ENCODE results near the gene POU2F1. TPM values are rescaled to one million over a fixed set of nuclear protein-coding genes. Genes with fewer than 3 reads are reported as not detected.

Gene POU2F1
- polyA plus RNA-seq, 2 of the 4 experiments (the other 2 are of a cell fraction) = 2.9 to 9.4 TPM

GRCh38 chr1:167463080-167463479, 242.4 kb downstream of the POU2F1 start:
- ChIA-PET CTCF (no interaction called here), POLR2A (no interaction called here)
- H3K4me3 ChIP-seq = no peak overlapping the region
- WGBS (ENCODE audit: missing lambda C conversion rate) = 68% methylated on average over 4 of the region's 4 CpGs
- DNase-seq (ENCODE audit: low read depth in 1 of 2, low spot score in 1 of 2) = no peak
- no peak overlapping the region for H3K4me2 ChIP-seq
- no peak for FAIRE-seq
- peaks cover 9% of the 10 kb centered on the region for H3K4me1 ChIP-seq
- no peak for ATAC-seq
- TF ChIP-seq RNF2 (IDR thresholded peaks at IDR 0.05; ENCODE audit: borderline replicate concordance, low read depth) = no peak
- TF ChIP-seq EHF (CRISPR knock-in tag; IDR thresholded peaks at IDR 0.05) = no peak
- no peak for TF ChIP-seq POLR2A (IDR thresholded peaks at IDR 0.05; ENCODE audit: low read length)
- no peak for TF ChIP-seq KDM5A (IDR thresholded peaks at IDR 0.05)
- TF ChIP-seq RARB (CRISPR knock-in tag; IDR thresholded peaks at IDR 0.05) = no peak
- TF ChIP-seq BCL3 (IDR thresholded peaks at IDR 0.05) = no peak
- no peak for TF ChIP-seq BHLHE40 (IDR thresholded peaks at IDR 0.05; ENCODE audit: low read depth, low read length)
- TF ChIP-seq MAZ (IDR thresholded peaks at IDR 0.05; ENCODE audit: borderline replicate concordance, low read depth, low read length) = no peak
- TF ChIP-seq ZC3H11A (IDR thresholded peaks at IDR 0.05) = no peak
- no peak for TF ChIP-seq ESRRA (IDR thresholded peaks at IDR 0.05; ENCODE audit: borderline replicate concordance, low read length)
- TF ChIP-seq ZFP36 (IDR thresholded peaks at IDR 0.05; ENCODE audit: borderline replicate concordance, partially characterized antibody) = no peak
- no peak for TF ChIP-seq PBX3 (IDR thresholded peaks at IDR 0.05)
- no peaks in the 10 kb centered on the region for H3K9me3 ChIP-seq
- H3K27ac ChIP-seq = no peak overlapping the region

- ATAC-seq (no peak), DNase-seq (ENCODE audit: low read depth in 1 of 2, low spot score in 1 of 2) (no peak), FAIRE-seq (no peak)
- no peak for TF ChIP-seq HOXA7 (CRISPR knock-in tag; IDR thresholded peaks at IDR 0.05)
- TF ChIP-seq SMC3 (IDR thresholded peaks at IDR 0.05) = no peak
- TF ChIP-seq RNF2 (IDR thresholded peaks at IDR 0.05; ENCODE audit: borderline replicate concordance, low read depth) = no peak
- TF ChIP-seq HOXB5 (CRISPR knock-in tag; IDR thresholded peaks at IDR 0.05) = no peak
- no peak for TF ChIP-seq MAFK (IDR thresholded peaks at IDR 0.05; ENCODE audit: partially characterized antibody)
- no peak for TF ChIP-seq MAZ (IDR thresholded peaks at IDR 0.05; ENCODE audit: borderline replicate concordance, low read depth, low read length)
- no peak for TF ChIP-seq PBX3 (IDR thresholded peaks at IDR 0.05)
- TF ChIP-seq FOSB (CRISPR knock-in tag; IDR thresholded peaks at IDR 0.05) = no peak
- no peak for TF ChIP-seq EHF (CRISPR knock-in tag; IDR thresholded peaks at IDR 0.05)
- TF ChIP-seq HES2 (IDR thresholded peaks at IDR 0.05) = no peak
- no peak for TF ChIP-seq ZNF302 (CRISPR knock-in tag; IDR thresholded peaks at IDR 0.05)
- no peak for TF ChIP-seq USF2 (IDR thresholded peaks at IDR 0.05)
- TF ChIP-seq E2F6 (IDR thresholded peaks at IDR 0.05; ENCODE audit: borderline replicate concordance, low read depth) = no peak
- no peak for TF ChIP-seq RARB (CRISPR knock-in tag; IDR thresholded peaks at IDR 0.05)
- no peak for TF ChIP-seq GATA3 (IDR thresholded peaks at IDR 0.05; ENCODE audit: borderline replicate concordance)
- no peak for TF ChIP-seq KDM1A (IDR thresholded peaks at IDR 0.05; ENCODE audit: low read depth)
- Histone ChIP-seq H3K27ac (no peak overlapping the region), H3K4me1 (peaks cover 9% of the 10 kb centered on the region), H3K4me3 (no peak overlapping the region), H3K4me2 (no peak overlapping the region), H3K9me3 (no peaks in the 10 kb centered on the region)
- ChIA-PET CTCF (interaction anchor here (2.4 kb wide), 1 partner anchor 70 kb away, joined by 11 read pairs; no protein-coding TSS in a partner anchor), POLR2A (no interaction called here)
- WGBS (ENCODE audit: missing lambda C conversion rate) = 74% methylated on average over 6 of the region's 6 CpGs
Observed at GRCh38 chr1:167463875-167464575, 243.3 kb downstream of the POU2F1 start.

Data from A549 (cell line).